Cortex of kidney (tissue), 1 donor: ENCODE data around the gene ZNF816.
"Not testable (repeated sequence)": the region's sequence is repeated elsewhere in the genome, so short reads cannot be mapped to it uniquely, and the experiment has no call there.

Experiments used
- DNase-seq: peaks from one replicate; lab custom pipeline; 2025; lab: John Stamatoyannopoulos, UW

The ZNF816 gene

GRCh38 chr19:52924641-52925040 lies 38.0 kb downstream of the ZNF816 start:
- not testable (repeated sequence) for DNase-seq

- DNase-seq, result no peak
Measured at GRCh38 chr19:52923778-52924593, 38.7 kb downstream of the ZNF816 start.

DNA sequence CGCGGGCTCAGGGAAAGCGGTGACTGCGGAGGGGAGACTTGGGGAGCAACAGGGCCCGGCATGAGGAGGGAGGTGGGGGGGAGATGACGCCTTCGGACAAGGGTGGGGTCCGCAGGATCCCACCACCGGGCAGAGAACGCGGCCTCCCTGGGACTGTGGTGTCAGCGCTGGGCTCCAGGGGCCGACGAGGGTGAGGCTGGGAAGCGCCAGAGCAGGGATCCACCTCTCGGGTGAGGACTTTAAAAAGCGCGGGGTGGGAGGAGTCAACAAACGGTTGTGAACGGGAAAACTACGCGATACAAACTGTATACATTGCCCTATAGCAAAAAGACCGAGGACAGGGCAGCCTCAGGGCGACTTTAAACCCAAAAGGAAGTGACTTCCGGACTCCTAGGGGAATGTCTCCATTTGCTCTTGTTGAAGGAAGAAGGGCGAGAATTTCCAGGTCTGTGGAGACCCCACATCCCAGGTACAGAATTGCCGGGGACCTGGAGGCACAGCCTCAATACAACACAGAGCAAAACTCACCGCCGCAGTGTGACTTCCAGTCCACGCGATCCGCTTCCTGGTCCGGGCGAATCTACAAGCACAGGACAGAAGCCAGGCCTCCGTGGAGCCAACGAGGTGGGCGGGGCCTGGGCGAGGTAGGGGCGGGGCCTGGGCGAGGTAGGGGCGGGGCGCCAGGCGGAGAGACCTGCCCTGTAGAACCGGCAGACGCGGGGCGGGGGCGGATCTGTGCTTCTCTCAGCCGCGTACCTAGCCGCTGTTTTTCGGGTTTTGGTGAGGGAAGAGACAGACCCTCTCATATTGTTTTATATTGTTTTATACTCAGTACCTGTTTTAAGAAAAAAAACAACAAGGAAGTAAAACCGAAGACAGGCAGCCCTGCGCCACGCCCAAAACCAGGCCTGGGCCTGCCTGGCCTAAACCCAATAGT lies 39.6 kb downstream of the ZNF816 start, which contains the start of gene ZNF888:
ZNF888 (minus strand) TSS at position 588 of the 937 bp plus-strand sequence. CDS start 5,555 bp downstream, outside the sequence.
- DNase-seq, result peak; percentile 23

DNA sequence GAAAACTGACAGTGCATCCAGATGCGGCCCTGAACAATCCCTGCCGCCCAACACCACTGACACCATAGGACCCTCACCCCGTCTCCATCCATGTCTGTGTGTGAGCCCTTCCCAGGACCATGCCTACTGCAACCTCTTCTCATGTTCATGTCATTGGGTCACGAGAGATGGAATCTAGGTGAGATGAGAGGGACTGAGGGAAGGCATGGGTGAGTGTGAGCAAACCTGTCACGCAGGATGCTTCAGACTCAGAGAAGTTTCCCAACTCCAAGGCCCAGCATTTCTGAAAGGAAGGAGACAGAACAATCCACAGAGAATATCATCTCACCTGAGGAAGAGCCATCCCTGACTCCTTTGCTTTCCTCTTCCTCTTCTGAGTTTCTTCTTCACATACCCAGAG lies 45.1 kb downstream of the ZNF816 start:
- no peak for DNase-seq

DNA sequence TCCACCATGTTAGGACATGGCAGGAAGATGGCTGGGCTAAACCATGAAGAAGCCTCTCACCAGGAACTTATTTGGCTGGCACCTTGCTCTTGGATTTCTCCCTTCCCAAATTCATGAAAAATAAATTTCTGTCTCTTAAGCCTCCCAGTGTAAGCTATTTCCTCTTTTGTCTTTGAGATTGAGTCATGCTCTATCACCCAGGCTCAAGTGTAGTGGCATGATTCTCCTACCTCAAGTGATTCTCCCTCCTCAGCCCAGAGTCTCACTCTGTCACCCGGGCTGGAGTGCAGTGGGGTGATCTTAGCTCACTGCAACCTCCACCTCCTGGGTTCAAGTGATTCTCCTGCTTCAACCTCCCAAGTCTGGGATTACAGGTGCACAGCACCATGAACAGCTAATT lies 52.0 kb downstream of the ZNF816 start:
- no peak for DNase-seq

GRCh38 chr19:52904052-52904780 lies 58.5 kb downstream of the ZNF816 start:
- DNase-seq, result not testable (repeated sequence)

- DNase-seq, result no peak
Measured at GRCh38 chr19:52901842-52902241, 60.8 kb downstream of the ZNF816 start.
